IPS DF 6.9 (cell line): Measurements from ENCODE around the gene GP2.

Experiments used
- DNase-seq: peaks from one replicate; pipeline ENCODE4 v3.0.0-alpha.2; 2013; ENCODE audit warnings: low read depth, low spot score
- H3K27ac ChIP-seq: one replicate; pipeline ENCODE4 v1.5.1; 2013; ENCODE audit warnings: low read length, control low read depth
- H3K27me3 ChIP-seq: 2 replicates; pipeline ENCODE4 v1.6.1; 2013; ENCODE audit warnings: mild to moderate bottlenecking, low read length; ENCODE audit not compliant: control insufficient read depth, insufficient read depth
- H3K36me3 ChIP-seq: 2 replicates; pipeline ENCODE4 v1.6.1; 2013; ENCODE audit warnings: low read length; ENCODE audit not compliant: control insufficient read depth, insufficient read depth
- H3K4me1 ChIP-seq: 2 replicates; pipeline ENCODE4 v1.6.1; 2013; ENCODE audit warnings: low read length; ENCODE audit not compliant: control insufficient read depth, insufficient read depth
- H3K4me3 ChIP-seq: 2 replicates; pipeline ENCODE4 v1.5.1; 2013; ENCODE audit warnings: mild to moderate bottlenecking, low read length
- H3K9me3 ChIP-seq: 2 replicates; pipeline ENCODE4 v1.6.1; 2013; ENCODE audit warnings: low read length, inconsistent platforms; ENCODE audit not compliant: control insufficient read depth, insufficient read depth
- WGBS: extraction: QIAGEN DNeasy Blood & Tissue Kit; methylation state at CpG from one replicate; pipeline ENCODE4 v1.1.7; 2013; ENCODE audit warnings: mixed read lengths, missing lambda C conversion rate; ENCODE audit not compliant: insufficient read length, insufficient coverage; 5-methylcytosine and 5-hydroxymethylcytosine counted together

GP2 gene

DNA sequence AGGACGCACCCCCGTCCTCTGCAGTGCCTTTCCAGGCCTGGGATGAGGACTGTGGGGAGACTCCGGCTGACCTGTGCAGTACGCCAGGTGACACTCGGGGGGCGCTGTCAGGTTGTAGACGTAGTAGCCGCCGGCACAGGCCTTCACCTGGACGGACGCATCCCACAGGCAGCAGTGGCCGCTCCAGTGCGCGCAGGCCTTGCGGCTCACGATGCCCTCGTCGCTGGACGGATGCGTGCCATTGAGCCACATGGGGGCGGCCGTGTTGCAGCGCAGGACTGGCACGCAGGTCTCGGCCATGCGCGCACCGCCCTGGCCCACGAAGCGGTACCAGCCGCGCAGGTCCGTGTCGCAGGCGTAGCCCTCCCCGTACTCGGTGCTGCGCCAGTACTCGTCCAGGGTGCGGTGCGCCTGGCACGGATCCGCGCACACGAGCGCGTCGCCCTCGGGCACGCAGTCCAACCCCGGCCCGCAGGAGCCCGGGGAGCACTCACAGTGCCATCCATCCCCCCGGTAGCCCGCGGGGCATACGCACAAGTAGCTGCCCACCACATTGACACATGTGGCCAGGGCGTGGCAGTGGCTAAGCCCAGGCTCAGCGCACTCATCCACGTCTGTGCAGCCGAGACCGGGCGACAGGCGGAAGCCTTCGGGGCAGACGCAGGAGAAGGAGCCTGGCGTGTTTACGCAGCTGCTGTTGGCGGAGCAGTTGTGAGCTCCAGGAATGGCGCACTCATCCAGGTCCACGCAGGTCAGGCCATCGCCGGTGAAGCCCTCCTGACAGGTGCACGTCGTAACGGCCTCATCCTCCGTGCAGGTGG, 21.3 kb upstream of the GP2 start:
- H3K27me3 ChIP-seq, result no peaks in the 10 kb centered on the region
- no peak overlapping the region for H3K27ac ChIP-seq
- H3K36me3 ChIP-seq, result no peaks in the 10 kb centered on the region; the same call in 1 of the 2 replicates
- DNase-seq, result no peak
- no CpG with 5 or more reads among the region's 77 CpGs for WGBS
- peaks cover 4% of the 10 kb centered on the region; the same call in 1 of the 2 replicates for H3K4me1 ChIP-seq
- H3K4me3 ChIP-seq, result no peak overlapping the region
- H3K9me3 ChIP-seq, result no peaks in the 10 kb centered on the region

DNA sequence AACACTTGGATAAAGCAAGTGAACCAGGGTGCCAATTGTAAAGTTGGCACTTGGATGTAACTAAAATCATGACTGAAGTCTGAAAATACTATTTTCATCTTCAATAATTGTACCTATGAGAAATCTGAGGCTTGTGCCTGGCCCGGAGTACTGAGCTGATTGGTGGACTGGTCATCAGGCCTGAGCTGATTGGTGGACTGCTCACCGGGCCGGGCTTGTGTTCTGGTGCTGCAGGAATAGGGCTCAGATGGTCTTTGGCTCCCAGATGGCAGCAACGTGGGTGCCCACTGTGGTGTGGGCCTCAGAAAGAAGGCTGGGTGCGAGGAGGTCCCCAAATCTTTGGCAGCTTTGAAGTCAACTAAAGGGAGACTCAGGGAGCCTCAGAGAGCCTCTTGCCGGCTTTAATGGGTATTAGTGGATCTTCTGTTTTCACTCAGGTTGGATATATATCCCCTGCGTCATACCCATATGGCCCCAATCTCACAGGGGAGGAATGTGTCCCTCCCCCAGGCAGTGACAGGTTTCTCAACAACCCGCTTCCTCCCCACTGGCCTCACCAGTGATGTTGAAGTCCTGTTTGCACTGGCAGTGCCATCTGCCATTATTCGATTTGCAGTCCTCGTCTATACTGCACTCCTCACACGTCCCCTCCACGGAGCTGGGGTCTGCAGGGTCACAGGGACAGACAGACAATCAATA, 20.5 kb upstream of the GP2 start:
- Histone ChIP-seq H3K4me1 (peaks cover 2% of the 10 kb centered on the region; the same call in 1 of the 2 replicates), H3K36me3 (no peaks in the 10 kb centered on the region; the same call in 1 of the 2 replicates), H3K4me3 (no peak overlapping the region), H3K27ac (no peak overlapping the region), H3K27me3 (no peaks in the 10 kb centered on the region), H3K9me3 (no peaks in the 10 kb centered on the region)
- WGBS, result no CpG with 5 or more reads among the region's 12 CpGs
- no peak for DNase-seq

DNA sequence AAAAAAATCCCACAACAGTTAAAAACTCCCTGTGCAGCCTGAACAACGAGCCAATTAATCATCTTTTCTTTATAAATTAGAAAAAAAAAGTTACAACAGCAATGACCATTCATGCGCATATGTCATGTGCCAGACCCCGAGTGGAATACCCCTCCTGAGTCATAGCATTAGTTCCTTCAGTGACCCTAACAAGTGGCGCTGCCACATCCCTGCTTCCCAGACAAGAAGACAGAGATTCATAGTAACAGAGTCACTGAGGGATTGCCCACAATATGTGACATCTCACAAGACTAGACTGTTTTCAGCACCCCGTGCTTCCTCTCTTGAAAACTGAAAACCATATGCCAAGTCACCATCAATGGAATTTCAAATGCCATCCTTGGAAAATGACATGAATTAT, 17.3 kb upstream of the GP2 start:
- WGBS, result no CpG with 5 or more reads among the region's 5 CpGs
- Histone ChIP-seq H3K9me3 (no peaks in the 10 kb centered on the region), H3K4me3 (no peak overlapping the region), H3K36me3 (no peaks in the 10 kb centered on the region; the same call in 1 of the 2 replicates), H3K27me3 (no peaks in the 10 kb centered on the region), H3K4me1 (0 out of 2 replicates have a peak, but pooled peaks cover 2% of the 10 kb centered on the region), H3K27ac (no peak overlapping the region)
- DNase-seq, result no peak

DNA sequence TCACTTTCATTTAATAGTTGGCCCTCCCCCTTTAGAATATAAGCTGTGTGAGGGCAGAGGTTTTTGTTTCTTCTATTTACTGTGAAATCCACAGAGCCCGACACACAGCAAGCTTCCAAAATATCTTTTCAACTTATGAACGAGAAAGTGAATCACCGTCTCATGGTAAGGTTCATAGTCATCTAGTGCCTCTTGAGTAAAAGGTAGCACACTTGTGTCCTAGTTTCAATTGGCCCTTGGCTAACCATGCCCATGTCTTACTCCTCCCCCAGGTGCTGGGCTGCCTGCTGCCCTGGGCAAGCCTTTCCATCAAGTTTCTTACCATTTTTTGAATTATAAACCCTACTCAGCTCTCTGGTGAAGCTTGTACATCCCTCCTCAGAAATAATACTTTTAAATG, 12.4 kb upstream of the GP2 start:
- Histone ChIP-seq H3K4me1 (no peaks in the 10 kb centered on the region), H3K4me3 (no peak overlapping the region), H3K36me3 (no peaks in the 10 kb centered on the region), H3K27ac (no peak overlapping the region), H3K27me3 (no peaks in the 10 kb centered on the region), H3K9me3 (no peaks in the 10 kb centered on the region)
- DNase-seq, result no peak
- WGBS, result no CpG with 5 or more reads among the region's 3 CpGs

DNA sequence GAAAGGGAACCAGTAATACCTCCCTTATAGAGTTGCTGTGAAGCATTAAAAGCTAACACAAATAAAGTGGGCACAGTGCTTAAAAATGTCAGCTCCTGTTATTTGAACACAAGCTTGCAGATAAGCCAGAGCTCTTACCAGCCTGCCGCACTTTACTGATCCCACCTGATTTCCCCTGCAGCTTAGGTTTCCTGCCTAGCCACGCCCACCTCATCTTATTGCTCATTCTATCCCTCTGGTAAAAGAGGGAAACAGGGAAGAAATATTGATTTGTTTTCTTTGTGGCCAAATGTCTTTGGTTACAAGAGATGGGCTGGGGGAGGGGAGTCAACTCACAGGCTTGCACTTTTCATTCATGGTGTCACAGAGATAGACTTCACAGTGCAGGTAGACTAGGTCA, 9.6 kb upstream of the GP2 start:
- no peaks in the 10 kb centered on the region for H3K4me1 ChIP-seq
- no peaks in the 10 kb centered on the region for H3K36me3 ChIP-seq
- no peaks in the 10 kb centered on the region for H3K27me3 ChIP-seq
- no peak for DNase-seq
- H3K9me3 ChIP-seq, result no peaks in the 10 kb centered on the region
- no CpG with 5 or more reads among the region's 2 CpGs for WGBS
- no peak overlapping the region for H3K4me3 ChIP-seq
- no peak overlapping the region for H3K27ac ChIP-seq

DNA sequence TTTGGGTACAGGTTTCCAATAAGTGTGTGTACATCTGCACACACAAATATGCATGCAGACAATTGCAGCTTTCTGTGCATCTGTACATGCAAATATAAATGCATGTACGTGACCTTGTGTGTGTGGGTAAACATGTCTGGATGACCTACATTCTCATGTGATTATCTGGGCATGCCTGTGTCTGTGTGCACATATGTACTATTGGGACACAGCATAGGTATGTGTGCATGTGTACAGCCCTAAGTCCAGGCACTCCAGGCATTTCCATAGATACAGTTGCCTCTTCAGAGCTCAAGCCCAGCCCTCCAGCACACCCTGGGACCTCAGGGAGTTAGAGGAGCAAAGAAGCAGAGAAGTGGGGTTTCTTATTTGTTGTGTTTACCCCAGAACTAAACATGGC, 7.1 kb upstream of the GP2 start:
- no peak for DNase-seq
- H3K9me3 ChIP-seq, result no peaks in the 10 kb centered on the region
- H3K36me3 ChIP-seq, result no peaks in the 10 kb centered on the region
- H3K27me3 ChIP-seq, result no peaks in the 10 kb centered on the region
- no CpG with 5 or more reads among the region's 1 CpG for WGBS
- no peak overlapping the region for H3K27ac ChIP-seq
- H3K4me3 ChIP-seq, result no peak overlapping the region
- H3K4me1 ChIP-seq, result no peaks in the 10 kb centered on the region

DNA sequence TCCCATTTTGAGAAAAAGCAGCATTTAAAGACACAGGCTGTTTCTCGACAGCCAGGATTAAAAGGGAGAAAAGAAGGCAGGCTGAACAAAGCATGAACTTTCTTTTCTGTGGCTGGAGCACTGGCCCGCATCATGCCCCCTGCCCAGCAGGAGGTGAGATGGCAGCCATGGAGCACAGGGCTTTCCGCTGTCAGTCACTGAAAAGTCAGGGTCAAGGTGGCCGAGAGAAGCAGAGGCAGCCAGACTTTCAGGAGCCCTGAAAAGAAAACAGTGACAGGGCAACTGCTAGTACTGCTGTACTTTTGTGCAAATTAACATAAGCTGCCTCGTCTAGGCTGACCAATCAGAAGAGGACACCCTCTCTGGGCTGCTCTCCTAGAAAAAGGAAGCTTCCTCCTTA, 5.8 kb upstream of the GP2 start:
- Histone ChIP-seq H3K36me3 (no peaks in the 10 kb centered on the region), H3K4me3 (no peak overlapping the region), H3K27ac (no peak overlapping the region), H3K9me3 (no peaks in the 10 kb centered on the region), H3K27me3 (no peaks in the 10 kb centered on the region), H3K4me1 (no peaks in the 10 kb centered on the region)
- DNase-seq, result no peak
- no CpG with 5 or more reads among the region's 5 CpGs for WGBS

DNA sequence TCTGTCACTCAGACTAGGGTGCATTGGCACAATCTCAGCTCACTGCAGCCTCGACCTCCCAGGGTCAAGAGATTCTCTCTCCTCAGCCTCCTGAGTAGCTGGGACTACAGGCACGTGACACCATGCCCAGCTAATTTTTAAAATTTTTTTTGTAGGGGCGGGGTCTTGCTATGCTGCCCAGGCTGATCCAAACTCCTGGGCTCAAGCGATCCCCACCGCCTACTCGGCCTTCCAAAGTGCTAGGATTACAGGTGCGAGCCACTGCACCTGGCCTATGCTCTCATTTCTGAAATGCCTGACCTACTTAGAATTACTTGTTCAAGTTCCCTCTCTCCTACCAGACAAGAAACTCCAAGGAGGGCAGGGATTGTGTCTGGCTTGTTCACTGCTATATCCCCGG, 5.1 kb upstream of the GP2 start:
- Histone ChIP-seq H3K36me3 (no peaks in the 10 kb centered on the region), H3K4me1 (no peaks in the 10 kb centered on the region), H3K27ac (no peak overlapping the region), H3K4me3 (no peak overlapping the region), H3K27me3 (no peaks in the 10 kb centered on the region), H3K9me3 (no peaks in the 10 kb centered on the region)
- WGBS, result no CpG with 5 or more reads among the region's 8 CpGs
- no peak for DNase-seq

DNA sequence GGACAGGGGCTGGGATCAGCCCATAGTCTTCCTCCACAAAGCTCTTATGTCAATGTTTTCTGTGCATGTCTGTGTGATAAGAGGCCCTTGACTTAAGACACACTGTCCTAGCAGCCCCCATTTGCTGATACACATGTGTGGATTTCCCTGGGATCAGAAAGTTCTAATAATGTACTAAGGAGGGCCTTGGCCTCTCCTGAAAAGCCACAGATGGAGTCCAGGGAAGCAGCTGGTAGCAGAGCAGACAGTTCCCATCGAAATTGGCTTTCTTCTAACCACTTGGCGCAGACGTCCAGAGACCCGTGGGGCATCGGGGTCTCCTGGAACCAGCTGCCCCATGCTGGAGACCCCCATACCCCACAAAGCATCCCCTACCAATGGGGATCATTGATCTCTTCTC, 4.3 kb upstream of the GP2 start:
- Histone ChIP-seq H3K27ac (no peak overlapping the region), H3K27me3 (no peaks in the 10 kb centered on the region), H3K9me3 (no peaks in the 10 kb centered on the region), H3K4me3 (no peak overlapping the region), H3K36me3 (no peaks in the 10 kb centered on the region), H3K4me1 (no peaks in the 10 kb centered on the region)
- no peak for DNase-seq
- WGBS, result no CpG with 5 or more reads among the region's 5 CpGs

DNA sequence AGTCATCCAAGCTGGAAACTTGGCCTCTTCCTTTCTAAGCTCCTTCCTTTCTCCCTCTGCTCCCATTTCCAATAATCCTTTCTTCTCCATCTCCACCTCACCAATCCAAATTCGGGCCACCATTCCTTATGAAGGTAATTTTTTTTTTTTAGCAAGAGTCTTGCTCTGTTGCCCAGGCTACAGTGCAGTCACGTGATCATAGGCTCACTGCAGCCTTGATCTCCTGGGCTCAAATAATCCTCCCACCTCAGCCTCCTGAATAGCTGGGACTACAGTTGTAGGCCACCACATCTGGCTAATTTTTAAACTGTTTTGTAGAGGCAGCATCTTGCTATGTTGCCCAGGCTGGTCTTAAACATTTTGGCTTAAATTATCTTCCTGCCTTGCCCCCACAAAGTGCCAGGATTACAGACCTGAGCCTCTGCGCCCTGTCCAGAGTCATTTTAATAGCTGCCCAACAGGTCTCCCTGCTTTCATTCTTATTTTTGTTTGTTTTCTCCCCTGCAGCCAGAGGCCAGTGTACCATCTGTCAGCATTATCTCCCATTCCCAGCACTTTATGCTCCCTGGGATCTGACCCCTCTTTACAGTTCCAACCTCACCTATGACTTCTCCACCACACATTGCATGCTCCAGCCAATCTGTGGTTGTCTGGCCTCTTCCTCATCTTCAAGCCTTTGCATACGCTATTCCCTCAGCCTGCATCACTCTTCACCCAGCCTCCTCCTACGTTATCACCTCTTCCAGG, 2.3 kb upstream of the GP2 start:
- Histone ChIP-seq H3K36me3 (no peaks in the 10 kb centered on the region), H3K4me1 (no peaks in the 10 kb centered on the region), H3K27me3 (no peaks in the 10 kb centered on the region), H3K9me3 (no peaks in the 10 kb centered on the region), H3K4me3 (no peak overlapping the region), H3K27ac (no peak overlapping the region)
- no peak for DNase-seq
- WGBS, result 100% methylated on average over 1 of the region's 5 CpGs
